Activated CD4-positive, alpha-beta T cell treated with anti-CD3 and anti-CD28 coated beads, Interleukin-2, amount 10 ng/mL, durations not matched to agents 7 days and 5 days (primary cell): ENCODE results near the gene CCDC78. TPM values are rescaled to one million over a fixed set of nuclear protein-coding genes. Genes with fewer than 3 reads are reported as not detected.

Experiments
- CTCF ChIA-PET: fragments of 350-600 bp; sonication (Branson Sonifier 250); formaldehyde crosslinking; loops from one replicate; lab custom pipeline; 2021; ENCODE audit warnings: antibody characterized with exemption; lab: Charles Lee
- POLR2A ChIA-PET: fragments of 350-600 bp; sonication (Branson Sonifier 250); formaldehyde crosslinking; loops from one replicate; lab custom pipeline; 2021; ENCODE audit warnings: antibody characterized with exemption; lab: Charles Lee
- DNase-seq: peaks from one replicate; pipeline ENCODE4 v3.0.0-alpha.2; 2020
- H3K27ac Mint-ChIP-seq: one replicate; pipeline ENCODE4 v1.8.0; 2021; ENCODE audit warnings: mild to moderate bottlenecking, moderate library complexity, mixed read lengths
- H3K27me3 Mint-ChIP-seq: one replicate; pipeline ENCODE4 v1.8.0; 2021; ENCODE audit warnings: mixed read lengths
- H3K36me3 Mint-ChIP-seq: one replicate; pipeline ENCODE4 v1.8.0; 2021; ENCODE audit warnings: low read depth, mixed read lengths
- H3K4me1 Mint-ChIP-seq: one replicate; pipeline ENCODE4 v1.8.0; 2021; ENCODE audit warnings: mixed read lengths
- H3K4me3 Mint-ChIP-seq: one replicate; pipeline ENCODE4 v1.8.0; 2021; ENCODE audit warnings: mild to moderate bottlenecking, moderate library complexity, mixed read lengths
- H3K9me3 Mint-ChIP-seq: one replicate; pipeline ENCODE4 v1.8.0; 2021; ENCODE audit warnings: mixed read lengths
- total RNA-seq, 2 experiments: library from RNA; stranded (reverse); gene quantifications; one replicate each; pipeline ENCODE4 v1.2.3, GENCODE V29; 2021

CCDC78 gene
- total RNA-seq, 2 experiments from 2014 or later: 1.6 to 2.3 TPM

- Mint-ChIP-seq H3K36me3 (peaks cover 5% of the 10 kb centered on the region), H3K27ac (no peak overlapping the region), H3K9me3 (no peaks in the 10 kb centered on the region), H3K4me3 (no peak overlapping the region), H3K4me1 (peaks cover 7% of the 10 kb centered on the region), H3K27me3 (no peaks in the 10 kb centered on the region)
- CTCF ChIA-PET: interaction anchor here (0.9 to 1.2 kb wide), 3 partner anchors 19 to 389 kb away, joined by 3 read pairs; no protein-coding TSS in a partner anchor
- DNase-seq: no peak
- POLR2A ChIA-PET: no interaction called here
Measured at GRCh38 chr16:730666-731509, 4.6 kb upstream of the CCDC78 start.

DNA sequence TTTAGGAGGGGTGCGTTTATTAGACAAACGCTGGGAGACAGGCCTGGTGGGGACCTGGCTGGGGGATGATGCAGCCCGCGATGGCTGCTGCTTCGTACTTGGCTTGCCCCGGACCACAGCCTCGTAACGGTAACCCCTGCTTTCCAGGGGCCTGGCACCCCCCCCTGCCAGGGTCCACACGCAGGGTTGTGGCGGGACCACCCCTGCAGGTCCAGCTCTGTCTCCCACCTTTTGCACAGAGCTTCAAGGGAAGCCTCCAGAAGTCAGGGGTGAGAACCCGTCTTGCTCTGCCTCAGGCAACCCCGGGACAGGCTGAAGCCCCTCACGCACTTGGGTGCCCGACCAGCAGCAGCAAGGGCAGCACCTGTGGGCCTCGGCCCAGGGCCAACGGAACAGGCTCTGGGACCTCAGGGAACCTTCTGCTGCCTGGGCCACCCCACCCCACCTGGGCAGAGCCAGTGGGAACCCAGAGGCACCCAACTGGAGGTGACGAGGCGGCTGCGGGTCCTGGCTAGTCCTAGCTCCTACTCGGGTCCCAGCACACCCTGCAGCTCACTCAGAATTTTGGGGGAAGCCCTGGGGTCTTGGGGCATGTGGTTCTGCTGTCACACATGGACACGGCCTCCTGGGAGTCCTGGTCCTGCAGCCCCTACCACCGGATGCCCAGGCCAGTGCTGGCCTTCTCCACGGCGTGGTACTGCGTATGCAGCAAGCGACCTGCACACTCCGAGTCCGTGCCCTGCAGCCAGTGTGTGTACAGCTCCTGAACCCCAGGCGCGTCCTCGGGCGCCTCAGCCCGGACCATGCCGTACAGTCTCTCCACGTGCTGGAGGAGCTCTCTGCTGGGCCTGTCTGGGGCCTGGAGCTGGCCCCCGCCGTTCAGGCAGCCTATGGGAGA lies 3.8 kb upstream of the CCDC78 start:
- Mint-ChIP-seq H3K4me3 (no peak overlapping the region), H3K27ac (no peak overlapping the region), H3K36me3 (no peaks in the 10 kb centered on the region), H3K27me3 (no peaks in the 10 kb centered on the region), H3K4me1 (no peaks in the 10 kb centered on the region), H3K9me3 (no peaks in the 10 kb centered on the region)
- CTCF ChIA-PET: interaction anchor here (0.6 to 1.2 kb wide), 5 partner anchors 11 to 1456 kb away, joined by 3 to 5 read pairs (median 3); partner anchors contain the start of gene CIAO3
- DNase-seq: no peak
- POLR2A ChIA-PET: no interaction called here

- POLR2A ChIA-PET: no interaction called here
- Mint-ChIP-seq H3K4me1 (no peaks in the 10 kb centered on the region), H3K27me3 (no peaks in the 10 kb centered on the region), H3K27ac (no peak overlapping the region), H3K9me3 (no peaks in the 10 kb centered on the region), H3K36me3 (no peaks in the 10 kb centered on the region), H3K4me3 (no peak overlapping the region)
- DNase-seq: no peak
- CTCF ChIA-PET: interaction anchor here (0.6 to 0.9 kb wide), 2 partner anchors 12 to 1456 kb away, joined by 3 to 5 read pairs; partner anchors contain the start of gene CIAO3
Measured at GRCh38 chr16:728890-729744, 2.9 kb upstream of the CCDC78 start.

DNA sequence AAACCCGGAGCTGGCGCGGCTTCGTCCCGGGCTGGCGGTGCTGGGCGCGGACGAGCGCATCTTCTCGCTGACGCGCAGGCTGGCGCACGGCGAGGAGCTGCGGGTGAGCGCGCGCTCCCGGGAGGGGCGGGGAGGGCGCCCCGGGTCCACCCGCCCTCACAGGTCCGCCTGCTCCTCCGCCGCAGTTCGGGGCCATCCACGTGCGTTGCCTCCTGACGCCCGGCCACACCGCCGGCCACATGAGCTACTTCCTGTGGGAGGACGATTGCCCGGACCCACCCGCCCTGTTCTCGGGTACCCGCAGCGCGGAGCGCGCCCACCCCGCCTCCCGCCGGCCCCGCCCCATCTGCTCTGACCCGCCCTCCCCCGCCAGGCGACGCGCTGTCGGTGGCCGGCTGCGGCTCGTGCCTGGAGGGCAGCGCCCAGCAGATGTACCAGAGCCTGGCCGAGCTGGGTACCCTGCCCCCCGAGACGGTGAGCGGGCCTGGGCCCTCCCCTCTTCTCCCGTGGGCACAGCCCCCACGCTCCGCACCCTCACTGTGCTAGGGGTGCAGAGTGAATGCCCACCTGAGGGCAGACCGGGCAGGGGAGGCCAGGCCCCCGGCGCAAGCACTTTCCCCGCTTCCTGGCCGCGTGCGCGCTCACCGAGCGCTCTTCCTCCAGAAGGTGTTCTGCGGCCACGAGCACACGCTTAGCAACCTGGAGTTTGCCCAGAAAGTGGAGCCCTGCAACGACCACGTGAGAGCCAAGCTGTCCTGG lies 2.1 kb upstream of the CCDC78 start:
- no peaks in the 10 kb centered on the region for H3K36me3 Mint-ChIP-seq
- H3K27me3 Mint-ChIP-seq: no peaks in the 10 kb centered on the region
- no peaks in the 10 kb centered on the region for H3K9me3 Mint-ChIP-seq
- no peak overlapping the region for H3K4me3 Mint-ChIP-seq
- no peak overlapping the region for H3K27ac Mint-ChIP-seq
- POLR2A ChIA-PET: no interaction called here
- H3K4me1 Mint-ChIP-seq: no peaks in the 10 kb centered on the region
- CTCF ChIA-PET: interaction anchor here (1.0 to 2.6 kb wide), 3 partner anchors 12 to 57 kb away, joined by 4 to 9 read pairs (median 5); no protein-coding TSS in a partner anchor
- peak; percentile 56 for DNase-seq

- no peaks in the 10 kb centered on the region for H3K4me1 Mint-ChIP-seq
- peak; percentile 31 for DNase-seq
- H3K9me3 Mint-ChIP-seq: no peaks in the 10 kb centered on the region
- ChIA-PET CTCF (interaction anchor here (0.9 to 2.6 kb wide), 5 partner anchors 8 to 58 kb away, joined by 3 to 9 read pairs (median 5); no protein-coding TSS in a partner anchor), POLR2A (no interaction called here)
- H3K4me3 Mint-ChIP-seq: peak overlapping the region; percentile 48
- H3K36me3 Mint-ChIP-seq: no peaks in the 10 kb centered on the region
- no peak overlapping the region for H3K27ac Mint-ChIP-seq
- H3K27me3 Mint-ChIP-seq: no peaks in the 10 kb centered on the region
Measured at GRCh38 chr16:727291-727977, 1.2 kb upstream of the CCDC78 start.

GRCh38 chr16:726188-726437 lies 130 bp downstream of the CCDC78 start:
- no peaks in the 10 kb centered on the region for H3K9me3 Mint-ChIP-seq
- no peaks in the 10 kb centered on the region for H3K36me3 Mint-ChIP-seq
- POLR2A ChIA-PET: no interaction called here
- peak overlapping the region; percentile 70 for H3K4me3 Mint-ChIP-seq
- H3K27me3 Mint-ChIP-seq: no peaks in the 10 kb centered on the region
- CTCF ChIA-PET: interaction anchor here (1.2 to 2.6 kb wide), 6 partner anchors 10 to 59 kb away, joined by 3 to 14 read pairs (median 8); partner anchors contain the start of gene CIAO3
- H3K27ac Mint-ChIP-seq: no peak overlapping the region
- peaks cover 3% of the 10 kb centered on the region for H3K4me1 Mint-ChIP-seq
- no peak for DNase-seq

DNA sequence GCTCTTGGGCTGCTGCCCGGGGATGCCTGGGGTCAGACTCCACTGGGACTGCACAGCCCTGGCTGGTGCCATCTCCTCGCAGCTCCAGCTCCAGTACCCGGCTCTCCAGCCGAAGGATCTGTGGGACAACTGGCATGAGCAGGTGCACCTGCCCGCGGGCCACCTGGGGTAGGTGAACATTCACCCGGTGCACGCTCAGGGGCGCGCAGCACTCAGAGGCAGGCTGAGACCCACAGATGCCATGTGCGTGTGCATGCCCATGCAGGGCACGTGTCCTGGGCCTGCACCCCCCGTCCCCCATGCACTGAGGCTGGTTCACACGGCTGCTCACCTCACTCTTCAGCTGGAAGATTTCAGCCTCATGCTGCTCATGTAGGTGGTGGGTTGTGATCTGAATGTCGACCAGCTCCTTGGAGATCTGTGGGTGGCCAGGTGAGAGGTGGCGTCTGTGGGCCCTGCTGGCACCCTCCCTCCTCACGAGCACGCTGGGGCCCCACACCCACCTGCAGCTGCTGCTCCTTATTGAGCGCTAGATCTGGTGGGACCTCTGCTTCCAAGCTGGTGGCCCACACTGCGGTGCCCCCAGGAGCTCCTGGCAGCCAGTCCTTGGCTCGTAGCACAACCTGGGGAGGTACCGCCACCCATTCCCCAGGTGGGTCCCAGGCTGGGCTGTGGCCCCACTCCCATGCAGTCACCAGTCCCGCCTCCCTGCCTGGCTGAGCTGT lies 618 bp downstream of the CCDC78 start:
- no peaks in the 10 kb centered on the region for H3K9me3 Mint-ChIP-seq
- no peaks in the 10 kb centered on the region for H3K36me3 Mint-ChIP-seq
- no peak for DNase-seq
- no peaks in the 10 kb centered on the region for H3K27me3 Mint-ChIP-seq
- no peak overlapping the region for H3K4me3 Mint-ChIP-seq
- ChIA-PET POLR2A (no interaction called here), CTCF (interaction anchor here (1.2 to 2.6 kb wide), 6 partner anchors 10 to 60 kb away, joined by 3 to 14 read pairs (median 8); partner anchors contain the start of gene CIAO3)
- H3K27ac Mint-ChIP-seq: no peak overlapping the region
- H3K4me1 Mint-ChIP-seq: peaks cover 3% of the 10 kb centered on the region

DNA sequence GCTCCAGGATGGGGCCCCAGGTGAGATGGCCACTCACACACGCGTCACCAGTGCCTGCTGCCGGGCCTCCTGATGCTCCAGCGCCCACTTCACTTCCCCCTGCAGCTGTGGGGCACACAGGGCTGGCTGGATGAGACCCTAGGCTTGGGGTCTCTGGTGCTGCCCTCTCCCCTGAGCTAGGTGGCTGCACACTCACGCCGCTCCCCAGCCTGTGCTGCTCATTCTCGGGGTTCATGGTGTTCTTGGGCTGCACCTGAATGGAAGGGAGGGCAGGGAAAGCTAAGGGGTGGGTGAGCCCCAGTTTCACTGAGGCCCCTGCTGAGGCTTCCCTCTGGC lies 1.2 kb downstream of the CCDC78 start:
- H3K36me3 Mint-ChIP-seq: no peaks in the 10 kb centered on the region
- H3K9me3 Mint-ChIP-seq: no peaks in the 10 kb centered on the region
- no peak overlapping the region for H3K4me3 Mint-ChIP-seq
- DNase-seq: no peak
- ChIA-PET POLR2A (no interaction called here), CTCF (interaction anchor here (0.5 to 2.3 kb wide), 4 partner anchors 12 to 268 kb away, joined by 3 to 14 read pairs (median 6); partner anchors contain the start of gene CIAO3)
- H3K27me3 Mint-ChIP-seq: no peaks in the 10 kb centered on the region
- peaks cover 9% of the 10 kb centered on the region for H3K4me1 Mint-ChIP-seq
- H3K27ac Mint-ChIP-seq: no peak overlapping the region

DNA sequence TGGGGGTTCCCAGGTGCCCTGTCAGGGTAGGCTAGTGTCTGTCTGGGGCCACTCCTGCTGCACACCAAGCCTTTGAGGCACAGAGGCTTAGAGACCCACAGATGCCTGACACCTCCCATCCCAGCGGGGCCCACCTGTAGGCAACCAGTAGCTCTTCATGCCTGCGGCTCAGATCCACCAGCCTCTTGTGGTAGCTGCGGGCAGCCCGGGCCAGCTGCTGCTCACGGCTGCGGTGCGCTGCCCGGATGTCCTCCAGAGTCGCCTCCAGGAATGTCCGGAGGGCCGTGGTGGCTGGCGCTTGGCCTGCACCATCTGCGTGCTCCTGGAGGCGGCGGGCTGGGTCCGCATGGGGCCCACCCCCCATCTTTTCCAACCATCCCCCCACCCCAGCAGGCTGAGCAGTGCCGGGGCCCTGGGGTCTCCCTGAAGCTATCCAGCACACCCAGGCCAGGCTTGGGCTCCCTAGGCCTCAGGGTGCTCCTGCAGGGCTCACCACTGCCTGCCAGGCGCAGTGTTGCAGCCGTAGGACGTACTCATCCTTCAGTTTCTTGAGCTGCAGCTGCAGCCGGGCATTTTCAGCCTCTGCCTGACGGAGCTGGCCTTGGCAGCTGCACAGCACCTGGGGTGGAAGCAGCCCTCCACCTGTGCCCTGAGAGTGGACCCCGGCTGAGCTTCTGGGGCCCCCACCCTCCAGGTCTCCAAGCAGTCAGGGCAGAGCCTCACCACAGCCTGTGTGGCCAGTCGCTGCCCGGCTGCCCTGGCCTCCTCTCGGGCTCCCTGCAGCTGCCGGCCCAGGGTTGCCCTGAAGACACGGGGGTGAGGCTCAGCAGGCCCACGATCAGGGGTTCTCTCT lies 1.8 kb downstream of the CCDC78 start:
- H3K27ac Mint-ChIP-seq: no peak overlapping the region
- CTCF ChIA-PET: interaction anchor here (0.5 to 2.3 kb wide), 7 partner anchors 12 to 268 kb away, joined by 3 to 14 read pairs (median 4); partner anchors contain the start of gene CIAO3
- no peak overlapping the region for H3K4me3 Mint-ChIP-seq
- H3K36me3 Mint-ChIP-seq: no peaks in the 10 kb centered on the region
- no peaks in the 10 kb centered on the region for H3K27me3 Mint-ChIP-seq
- POLR2A ChIA-PET: no interaction called here
- DNase-seq: no peak
- no peaks in the 10 kb centered on the region for H3K9me3 Mint-ChIP-seq
- H3K4me1 Mint-ChIP-seq: peaks cover 12% of the 10 kb centered on the region

GRCh38 chr16:723695-724094 lies 2.5 kb downstream of the CCDC78 start:
- no peaks in the 10 kb centered on the region for H3K36me3 Mint-ChIP-seq
- peaks cover 12% of the 10 kb centered on the region for H3K4me1 Mint-ChIP-seq
- H3K4me3 Mint-ChIP-seq: no peak overlapping the region
- H3K27me3 Mint-ChIP-seq: peaks cover 1% of the 10 kb centered on the region
- no peaks in the 10 kb centered on the region for H3K9me3 Mint-ChIP-seq
- ChIA-PET POLR2A (no interaction called here), CTCF (interaction anchor here (0.5 to 2.1 kb wide), 5 partner anchors 12 to 27 kb away, joined by 3 to 8 read pairs (median 4); partner anchors contain the start of gene CIAO3)
- no peak overlapping the region for H3K27ac Mint-ChIP-seq
- DNase-seq: no peak
